CD4-positive, alpha-beta memory T cell (primary cell): ENCODE results near the gene GABRB1. TPM values are rescaled to one million over a fixed set of nuclear protein-coding genes. Genes with fewer than 3 reads are reported as not detected.

Source experiments
- CTCF ChIA-PET: fragments of 350-600 bp; sonication (Branson Sonifier 250); formaldehyde crosslinking; loops from one replicate; lab custom pipeline; 2021; ENCODE audit warnings: inconsistent platforms; ENCODE audit not compliant: partially characterized antibody; lab: Charles Lee
- POLR2A ChIA-PET: fragments of 350-600 bp; sonication (Branson Sonifier 250); formaldehyde crosslinking; loops from one replicate; lab custom pipeline; 2021; ENCODE audit not compliant: partially characterized antibody; lab: Charles Lee
- DNase-seq, 5 donors: peaks; one replicate each; pipeline versions ENCODE4 v3.0.0 to v3.0.0-alpha.2; 2020 to 2022; ENCODE audit warnings: mixed read lengths in 1 of 5
- H3K27ac ChIP-seq: one replicate; pipeline ENCODE4 v1.7.0; 2013; ENCODE audit warnings: low read depth, low read length
- H3K27me3 ChIP-seq: 2 replicates; pipeline ENCODE4 v1.7.0; 2013; ENCODE audit warnings: mild to moderate bottlenecking, low read length, moderate library complexity; ENCODE audit not compliant: insufficient read depth
- H3K36me3 ChIP-seq: 2 replicates; pipeline ENCODE4 v1.7.0; 2013; ENCODE audit warnings: mild to moderate bottlenecking, low read length, moderate library complexity; ENCODE audit not compliant: insufficient read depth
- H3K4me1 ChIP-seq: 2 replicates; pipeline ENCODE4 v1.7.0; 2013; ENCODE audit warnings: mild to moderate bottlenecking, low read length, moderate library complexity; ENCODE audit not compliant: insufficient read depth
- H3K4me3 ChIP-seq, 2 donors: one replicate each; pipeline ENCODE4 v1.7.0; 2013; ENCODE audit warnings: low read length in 2 of 2, mild to moderate bottlenecking in 1 of 2
- H3K9me3 ChIP-seq, 2 donors: one replicate each; pipeline ENCODE4 v1.7.0; 2013; ENCODE audit warnings: low read length in 2 of 2, control low read depth in 1 of 2; ENCODE audit not compliant: control insufficient read depth in 1 of 2
- H3K27ac Mint-ChIP-seq, 7 donors: one replicate each; pipeline ENCODE4 v1.8.0; 2020 to 2021; ENCODE audit warnings: mixed read lengths in 7 of 7, mild to moderate bottlenecking in 6 of 7, inconsistent platforms in 3 of 7, moderate library complexity in 3 of 7
- H3K27me3 Mint-ChIP-seq, 2 donors: one replicate each; pipeline ENCODE4 v1.8.0; 2020 to 2021; ENCODE audit warnings: mixed read lengths in 2 of 2
- H3K36me3 Mint-ChIP-seq, 2 donors: one replicate each; pipeline ENCODE4 v1.8.0; 2020 to 2021; ENCODE audit warnings: mixed read lengths in 2 of 2, inconsistent platforms in 1 of 2, mild to moderate bottlenecking in 1 of 2
- H3K4me1 Mint-ChIP-seq, 4 donors: one replicate each; pipeline ENCODE4 v1.8.0; 2020 to 2021; ENCODE audit warnings: mixed read lengths in 4 of 4, mild to moderate bottlenecking in 1 of 4
- H3K4me3 Mint-ChIP-seq, 8 donors: one replicate each; pipeline ENCODE4 v1.8.0; 2020 to 2021; ENCODE audit warnings: mixed read lengths in 8 of 8, mild to moderate bottlenecking in 7 of 8, moderate library complexity in 6 of 8, inconsistent platforms in 3 of 8
- H3K9me3 Mint-ChIP-seq, 8 donors: one replicate each; pipeline ENCODE4 v1.8.0; 2020 to 2021; ENCODE audit warnings: mixed read lengths in 8 of 8, mild to moderate bottlenecking in 5 of 8, inconsistent platforms in 3 of 8, moderate library complexity in 1 of 8
- intact Hi-C: fragments of 100-400 bp; cut with micrococcal nuclease; formaldehyde crosslinking; loops from one replicate; pipeline ENCODE4 v1.15.1; 2023
- polyA plus RNA-seq, 2 donors: library from polyadenylated mRNA; unstranded; fragments of 300-500 nt; fragmentation: Illumina TruSeq; gene quantifications; one replicate each; pipeline ENCODE4 v1.2.3, GENCODE V29; 2021
- total RNA-seq, 2 experiments: library from RNA; stranded (reverse); gene quantifications; one replicate each; pipeline ENCODE4 v1.2.3, GENCODE V29; 2021

GABRB1 gene
- total and polyA plus RNA-seq, 4 experiments from 2014 or later, result not detected

DNA sequence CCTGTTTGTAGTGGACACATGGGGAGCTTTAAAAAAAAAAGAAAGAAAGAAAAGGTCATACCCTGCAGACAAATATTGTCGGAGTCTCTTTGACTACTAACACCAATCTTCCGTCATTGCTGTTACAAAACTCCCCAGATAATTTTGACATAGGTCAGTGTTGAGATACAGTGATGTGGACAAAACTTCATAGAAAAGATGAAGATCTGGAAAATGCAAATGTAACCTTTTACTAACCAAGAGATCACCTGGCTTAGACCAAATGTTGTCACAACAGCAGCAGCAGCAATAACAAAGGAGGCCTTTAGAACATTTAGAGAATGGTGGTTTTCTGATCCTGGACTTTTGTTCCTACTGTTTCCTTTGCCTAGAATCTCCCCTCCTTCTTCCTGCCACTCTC, 440.2 kb downstream of the GABRB1 start:
- no peaks in the 10 kb centered on the region for H3K36me3 ChIP-seq

DNA sequence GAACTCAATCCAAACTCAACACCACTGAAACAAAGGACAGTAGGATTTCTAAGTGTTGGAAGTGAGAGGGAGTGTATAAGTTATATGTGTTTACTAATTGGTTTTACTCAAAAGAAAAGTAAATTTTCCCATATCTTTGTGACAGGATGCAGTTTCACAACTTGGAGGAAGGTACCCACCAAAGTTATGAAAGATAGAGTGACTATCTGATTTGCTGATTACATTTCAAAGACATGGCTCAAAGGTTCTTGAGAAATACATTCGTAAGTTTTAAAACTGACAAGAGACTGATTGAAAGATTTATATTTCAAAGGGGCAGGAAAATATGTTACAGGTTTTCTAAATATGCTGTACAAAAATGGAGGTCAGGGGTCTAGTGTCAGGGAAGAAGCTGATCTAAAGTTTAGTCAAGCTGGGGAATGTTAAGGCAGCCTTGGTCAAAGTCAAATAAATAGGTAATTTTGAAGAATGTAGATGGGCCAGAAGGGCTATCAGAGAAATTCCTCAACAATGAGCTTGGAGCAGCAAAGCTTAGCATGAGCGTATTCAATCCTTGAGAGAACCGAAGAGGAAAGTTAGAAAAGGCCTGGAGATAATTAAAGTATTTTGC, 441.9 kb downstream of the GABRB1 start:
- Mint-ChIP-seq H3K4me3 (no peak overlapping the region), H3K27me3 (peaks cover 6% of the 10 kb centered on the region in 2 donors), H3K4me1 (no peaks in the 10 kb centered on the region), H3K9me3 (no peaks in the 10 kb centered on the region), H3K27ac (no peak overlapping the region), H3K36me3 (no peaks in the 10 kb centered on the region)
- H3K36me3 ChIP-seq, result no peaks in the 10 kb centered on the region
- no peaks in the 10 kb centered on the region for H3K9me3 ChIP-seq
- no peak overlapping the region for H3K4me3 ChIP-seq
- POLR2A ChIA-PET, result no interaction called here
- no peak overlapping the region for H3K27ac ChIP-seq
- CTCF ChIA-PET, result interaction anchor here (0.7 kb wide), 2 partner anchors 10 to 17 kb away, joined by 3 read pairs; partner anchors contain the start of gene COMMD8
- H3K27me3 ChIP-seq, result no peaks in the 10 kb centered on the region
- intact Hi-C loops, result no loop called here
- H3K4me1 ChIP-seq, result no peaks in the 10 kb centered on the region
- DNase-seq, result no peak

More for the DNA sequence above, 440.2 kb downstream of the GABRB1 start:
- Histone ChIP-seq H3K27ac (no peak overlapping the region), H3K9me3 (no peaks in the 10 kb centered on the region), H3K4me1 (no peaks in the 10 kb centered on the region), H3K27me3 (no peaks in the 10 kb centered on the region), H3K4me3 (no peak overlapping the region)
- H3K9me3 Mint-ChIP-seq, result no peaks in the 10 kb centered on the region
- peaks cover 6% of the 10 kb centered on the region in 2 donors for H3K27me3 Mint-ChIP-seq
- CTCF ChIA-PET, result interaction anchor here (0.8 to 1.1 kb wide), 2 partner anchors 10 to 13 kb away, joined by 3 to 4 read pairs; partner anchors contain the start of gene ATP10D
- H3K27ac Mint-ChIP-seq, result no peak overlapping the region
- POLR2A ChIA-PET, result no interaction called here
- no peaks in the 10 kb centered on the region for H3K4me1 Mint-ChIP-seq
- H3K36me3 Mint-ChIP-seq, result no peaks in the 10 kb centered on the region
- intact Hi-C loops, result no loop called here
- DNase-seq, result no peak
- no peak overlapping the region for H3K4me3 Mint-ChIP-seq

DNA sequence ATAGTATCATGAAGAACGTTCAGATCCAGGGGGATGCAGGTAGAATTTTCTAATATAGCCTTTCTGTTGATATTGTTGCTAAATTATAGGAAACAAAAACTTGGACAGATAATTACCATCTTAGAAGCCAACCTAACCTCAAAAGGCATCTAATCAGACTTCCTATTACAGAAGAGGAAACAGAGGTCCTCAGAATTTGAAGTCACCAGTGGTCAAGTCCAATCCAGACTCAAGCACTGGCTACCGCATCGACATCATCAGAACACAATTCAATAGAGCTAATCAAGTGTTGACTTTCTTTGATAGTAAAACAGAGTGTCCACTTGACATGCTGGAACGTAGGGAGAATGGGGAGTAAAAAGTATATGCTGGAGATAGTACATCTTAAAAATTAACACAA, 443.4 kb downstream of the GABRB1 start:
- CTCF ChIA-PET, result no interaction called here
- Mint-ChIP-seq H3K27ac (no peak overlapping the region), H3K4me3 (no peak overlapping the region), H3K9me3 (no peaks in the 10 kb centered on the region), H3K27me3 (peaks cover 6 to 9% of the 10 kb centered on the region in 2 donors), H3K4me1 (no peaks in the 10 kb centered on the region), H3K36me3 (no peaks in the 10 kb centered on the region)
- Histone ChIP-seq H3K9me3 (no peaks in the 10 kb centered on the region), H3K27ac (no peak overlapping the region), H3K4me3 (no peak overlapping the region), H3K36me3 (no peaks in the 10 kb centered on the region), H3K4me1 (no peaks in the 10 kb centered on the region), H3K27me3 (no peaks in the 10 kb centered on the region)
- intact Hi-C loops, result no loop called here
- POLR2A ChIA-PET, result interaction anchor here (0.6 kb wide), 1 partner anchor 50 kb away, joined by 3 read pairs; no protein-coding TSS in a partner anchor
- DNase-seq, result no peak

DNA sequence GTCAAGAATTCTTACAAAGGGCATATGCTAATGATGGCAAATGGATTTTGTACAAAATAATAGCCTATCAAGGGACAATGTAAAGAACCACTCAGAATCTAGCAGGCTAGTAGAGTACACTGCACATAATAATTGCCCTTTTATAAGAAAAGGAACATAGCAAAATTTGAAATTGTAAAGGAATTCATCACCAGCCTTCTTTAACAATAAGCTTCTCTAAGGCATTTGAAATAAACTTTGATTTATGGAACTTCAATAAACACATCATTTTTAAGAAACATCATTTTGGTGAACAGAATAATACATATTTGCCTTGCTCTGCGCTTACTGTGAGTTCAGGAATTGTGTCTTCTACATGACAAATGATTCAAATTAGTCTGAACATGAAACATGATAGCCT, 444.0 kb downstream of the GABRB1 start:
- ChIA-PET CTCF (no interaction called here), POLR2A (interaction anchor here (0.6 to 1.0 kb wide), 2 partner anchors 9 to 49 kb away, joined by 3 read pairs; partner anchors contain the start of gene ATP10D)
- Mint-ChIP-seq H3K9me3 (no peaks in the 10 kb centered on the region), H3K4me3 (no peak overlapping the region), H3K36me3 (no peaks in the 10 kb centered on the region), H3K27me3 (peaks cover 6 to 10% of the 10 kb centered on the region in 2 donors), H3K27ac (no peak overlapping the region), H3K4me1 (no peaks in the 10 kb centered on the region)
- H3K27ac ChIP-seq, result no peak overlapping the region
- H3K27me3 ChIP-seq, result no peaks in the 10 kb centered on the region
- H3K4me3 ChIP-seq, result no peak overlapping the region
- intact Hi-C loops, result no loop called here
- H3K9me3 ChIP-seq, result no peaks in the 10 kb centered on the region
- no peak for DNase-seq
- no peaks in the 10 kb centered on the region for H3K4me1 ChIP-seq
- no peaks in the 10 kb centered on the region for H3K36me3 ChIP-seq

Other genes starting within 250 kb of the GABRB1 start
- gene COX7B2, start 122.3 kb upstream of the GABRB1 start, total RNA-seq, result not detected
- not detected for gene COX7B2, start 122.3 kb upstream of the GABRB1 start, polyA plus RNA-seq
- not detected for gene GABRA4, start 38.0 kb upstream of the GABRB1 start, total RNA-seq
- gene GABRA4, start 38.0 kb upstream of the GABRB1 start, polyA plus RNA-seq, result not detected